Heart right ventricle (tissue), 16 donors: ENCODE measurements around the gene IL25. TPM values are rescaled to one million over a fixed set of nuclear protein-coding genes. Genes with fewer than 3 reads are reported as not detected.

ENCODE experiments used
- ATAC-seq, 8 donors: fragments of 200-7000 bp; cut with Tn5 transposase; one replicate each; pipeline ENCODE4 v1.9.1; 2020; ENCODE audit warnings: mild to moderate bottlenecking in 8 of 8, moderate library complexity in 8 of 8, moderate number of reproducible peaks in 1 of 8
- DNase-seq, 2 donors: peaks; one replicate each; pipeline ENCODE4 v3.0.0-alpha.2; 2020
- H3K27ac ChIP-seq, 10 donors: fragments of 200-600 bp; sonication (generic) in 2 of 10; one replicate each; pipeline versions ENCODE4 v1.5.0 to v1.8.0; 2020 to 2022; ENCODE audit warnings: mild to moderate bottlenecking in 3 of 10
- H3K27me3 ChIP-seq, 7 donors: fragments of 200-600 bp; one replicate each; pipeline ENCODE4 v1.8.0; 2021 to 2022; ENCODE audit warnings: mild to moderate bottlenecking in 2 of 7
- H3K36me3 ChIP-seq, 9 donors: fragments of 200-600 bp; sonication (generic) in 1 of 9; one replicate each; pipeline versions ENCODE4 v1.5.0 to v1.8.0; 2020 to 2022; ENCODE audit warnings: mild to moderate bottlenecking in 2 of 9
- H3K4me1 ChIP-seq, 9 donors: fragments of 200-600 bp; sonication (generic) in 1 of 9; one replicate each; pipeline versions ENCODE4 v1.5.0 to v1.8.0; 2020 to 2022; ENCODE audit warnings: mild to moderate bottlenecking in 4 of 9
- H3K4me3 ChIP-seq, 10 donors: fragments of 200-600 bp; sonication (generic) in 2 of 10; one replicate each; pipeline versions ENCODE4 v1.5.0 to v1.8.0; 2020 to 2022; ENCODE audit warnings: mild to moderate bottlenecking in 7 of 10, moderate library complexity in 2 of 10
- H3K9me3 ChIP-seq, 11 donors: fragments of 200-600 bp in 10 of 11; sonication (generic) in 2 of 11; one replicate each; pipeline versions ENCODE4 v1.5.0 to v1.8.0; 2013 to 2022; ENCODE audit warnings: mild to moderate bottlenecking in 2 of 11, control low read depth in 1 of 11, moderate library complexity in 1 of 11
- WGBS, 2 donors: extraction: QIAGEN DNeasy Blood & Tissue Kit; methylation state at CpG; one replicate each; pipeline ENCODE4 v1.1.7; 2013; ENCODE audit warnings: inconsistent platforms in 1 of 2; 5-methylcytosine and 5-hydroxymethylcytosine counted together
- intact Hi-C, 10 donors: fragments of 100-400 bp; cut with DNase I; formaldehyde crosslinking; loops; one replicate each; pipeline versions ENCODE4 v1.11.1 to v1.14.2; 2022
- polyA plus RNA-seq, 2 donors: library from polyadenylated mRNA; stranded (reverse); fragments of 200-250 nt; gene quantifications; one replicate each; pipeline ENCODE4 v1.2.3, GENCODE V29; 2013
- total RNA-seq, 10 donors: library from RNA; stranded (reverse); fragmentation: NEBNext Ultra II Directional in 3 of 10; extraction: Animal tissue kit (Norgen Biotek cat#: 25700) in 3 of 10; gene quantifications; one replicate each; pipeline versions ENCODE4 v1.2.1 to v1.2.4, GENCODE V29; 2021 to 2023
- TF ChIP-seq, protein P1 (sequence below), 9 donors: fragments of 200-600 bp; sonication (generic) in 2 of 9; IDR thresholded peaks; one replicate each; pipeline versions ENCODE4 v1.5.0 to v1.8.0; 2021 to 2022; ENCODE audit warnings: antibody characterized with exemption in 9 of 9, mild to moderate bottlenecking in 5 of 9, moderate library complexity in 1 of 9
- donor health status: Arrhythmogenic right ventricular cardiomyopathy.
- donor health status: ischemic (EF 13 %, LVEDD 7.1; RV severe dilation, severe dysfunction).
- donor health status: healthy with polysubstance abuse.
- donor health status: DM: no; HTN: yes; CAD: no.
- donor health status: DM: no; HTN: no; CAD: no.
- donor health status: ischemic (EF 25% LVEDD 6.9; RV normal size, moderate dysfunction).
- donor health status: ischemic (EF 25% LVEDD 5.7; RV mildly dilated, moderate dysfunction).
- donor health status: healthy.
- donor health status: DM: yes; HTN: yes; CAD: no.
- donor health status: Ischemic cardiomyopathy.
- donor health status: ischemic (EF 35%, LVEDD 5.7; RV mildly dilated, moderate dysfunction).
- donor health status: nonischemic (EF 11% LVEDD 7.7; RV severe dilation, severe dysfunction).
- donor health status: DM: yes; HTN: yes; CAD: no.
- donor health status: PGD.
- donor health status: ischemic (EF 29% LVEDD 5.4; RV normal size, mild dysfunction).
- donor health status: nonischemic (EF 23%, LVEDD 6.1; RV moderate dilation, normal function).

The IL25 gene
- total and polyA plus RNA-seq, 12 donors: 0.29 TPM; not detected in 11

DNA sequence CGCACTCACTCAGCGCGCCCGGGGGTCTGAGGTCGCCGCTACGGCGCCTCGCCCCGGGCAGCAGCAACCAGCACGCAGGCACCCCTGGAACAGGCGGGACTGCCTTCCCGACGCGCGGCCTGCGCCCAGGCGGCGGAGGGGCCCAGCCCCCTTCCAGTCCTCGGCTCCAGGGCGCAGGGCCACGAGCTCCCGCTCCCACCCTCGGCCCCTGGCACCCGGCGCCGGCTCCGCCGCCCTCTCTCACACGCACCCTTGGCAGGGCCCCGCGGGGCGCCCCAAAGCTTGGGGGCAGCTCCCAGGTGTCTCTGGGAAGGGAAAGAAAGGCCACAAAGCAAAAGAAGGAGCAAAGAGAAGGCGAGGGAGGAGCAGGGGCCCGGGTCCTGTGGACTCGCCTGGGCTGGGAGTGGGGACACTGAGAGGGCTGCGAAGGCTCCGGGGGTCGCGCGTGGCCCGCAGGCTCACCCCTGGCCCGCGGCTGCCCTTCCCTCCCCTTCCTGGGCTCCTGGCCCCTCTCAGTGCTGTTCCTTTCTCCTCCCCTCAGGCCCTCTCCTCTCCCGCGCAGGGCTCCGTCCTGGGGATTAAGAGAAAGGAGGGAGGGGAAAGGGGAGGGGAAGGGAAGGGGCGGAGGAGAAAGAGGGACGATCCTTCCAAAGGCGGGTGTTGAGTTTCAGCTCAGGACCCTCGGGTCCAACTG lies 6.7 kb upstream of the IL25 start:
- DNase-seq (peak; percentile 52 to 60), ATAC-seq (peak; percentile 51 to 81 (median 74))

DNA sequence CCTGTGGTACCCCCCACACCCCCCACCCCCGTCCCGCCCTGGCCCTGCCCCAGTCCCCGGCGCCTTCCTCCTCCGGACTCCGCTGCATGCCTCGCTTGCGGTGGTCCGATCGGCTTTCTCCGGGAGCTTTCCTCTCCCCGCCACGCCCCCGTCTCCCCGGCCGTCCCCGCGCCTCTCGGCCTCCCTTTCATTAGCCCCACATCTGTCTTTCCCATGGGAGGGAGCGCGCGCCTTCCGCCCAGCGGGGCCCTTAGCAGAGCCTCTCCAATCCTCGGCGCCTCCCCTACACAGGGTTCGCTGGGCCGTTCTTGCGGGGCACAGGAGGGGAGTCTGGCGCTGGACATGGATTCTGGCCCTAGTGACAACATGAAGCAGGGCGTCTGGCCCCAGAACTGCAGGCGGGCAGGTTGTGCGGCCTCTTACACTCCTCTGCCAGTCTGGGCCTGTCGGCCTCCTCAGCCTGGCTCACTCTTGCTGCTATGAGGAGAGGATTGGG lies 6.1 kb upstream of the IL25 start:
- H3K9me3 ChIP-seq: no peaks in the 10 kb centered on the region
- intact Hi-C loops: loop anchor here in 2 of 10 donors (5.0 kb wide), 2 partner anchors 39 to 104 kb away; no protein-coding TSS in a partner anchor
- 10 to 18% methylated on average over 34 of the region's 34 CpGs for WGBS, 2 donors
- peaks cover 0 to 22% (median 5%) of the 10 kb centered on the region in 9 donors for H3K4me1 ChIP-seq
- TF ChIP-seq, protein P1, sequence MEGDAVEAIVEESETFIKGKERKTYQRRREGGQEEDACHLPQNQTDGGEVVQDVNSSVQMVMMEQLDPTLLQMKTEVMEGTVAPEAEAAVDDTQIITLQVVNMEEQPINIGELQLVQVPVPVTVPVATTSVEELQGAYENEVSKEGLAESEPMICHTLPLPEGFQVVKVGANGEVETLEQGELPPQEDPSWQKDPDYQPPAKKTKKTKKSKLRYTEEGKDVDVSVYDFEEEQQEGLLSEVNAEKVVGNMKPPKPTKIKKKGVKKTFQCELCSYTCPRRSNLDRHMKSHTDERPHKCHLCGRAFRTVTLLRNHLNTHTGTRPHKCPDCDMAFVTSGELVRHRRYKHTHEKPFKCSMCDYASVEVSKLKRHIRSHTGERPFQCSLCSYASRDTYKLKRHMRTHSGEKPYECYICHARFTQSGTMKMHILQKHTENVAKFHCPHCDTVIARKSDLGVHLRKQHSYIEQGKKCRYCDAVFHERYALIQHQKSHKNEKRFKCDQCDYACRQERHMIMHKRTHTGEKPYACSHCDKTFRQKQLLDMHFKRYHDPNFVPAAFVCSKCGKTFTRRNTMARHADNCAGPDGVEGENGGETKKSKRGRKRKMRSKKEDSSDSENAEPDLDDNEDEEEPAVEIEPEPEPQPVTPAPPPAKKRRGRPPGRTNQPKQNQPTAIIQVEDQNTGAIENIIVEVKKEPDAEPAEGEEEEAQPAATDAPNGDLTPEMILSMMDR (IDR thresholded peaks at IDR 0.05): no peak
- H3K27me3 ChIP-seq: peaks cover 0 to 45% (median 18%) of the 10 kb centered on the region in 7 donors
- H3K36me3 ChIP-seq: no peaks in the 10 kb centered on the region
- DNase-seq (peak; percentile 73 to 79), ATAC-seq (peak; percentile 33 to 81 (median 58))
- peak overlapping the region; percentile 50 to 90 (median 86) for H3K27ac ChIP-seq
- peak overlapping the region in 9 of 10 donors; percentile 50 to 63 (median 59) for H3K4me3 ChIP-seq

More for the DNA sequence above, 6.7 kb upstream of the IL25 start:
- Histone ChIP-seq H3K27me3 (peaks cover 0 to 45% (median 18%) of the 10 kb centered on the region in 7 donors), H3K4me1 (peaks cover 0 to 22% (median 5%) of the 10 kb centered on the region in 9 donors), H3K4me3 (peak overlapping the region; percentile 26 to 63 (median 58)), H3K36me3 (no peaks in the 10 kb centered on the region), H3K9me3 (no peaks in the 10 kb centered on the region), H3K27ac (peak overlapping the region; percentile 50 to 90 (median 86))
- 1% methylated on average over 47 to 48 of the region's 51 CpGs for WGBS, 2 donors
- intact Hi-C loops: loop anchor here in 2 of 10 donors (5.0 kb wide), 2 partner anchors 39 to 104 kb away; no protein-coding TSS in a partner anchor
- TF ChIP-seq, protein P1 (IDR thresholded peaks at IDR 0.05): no peak

DNA sequence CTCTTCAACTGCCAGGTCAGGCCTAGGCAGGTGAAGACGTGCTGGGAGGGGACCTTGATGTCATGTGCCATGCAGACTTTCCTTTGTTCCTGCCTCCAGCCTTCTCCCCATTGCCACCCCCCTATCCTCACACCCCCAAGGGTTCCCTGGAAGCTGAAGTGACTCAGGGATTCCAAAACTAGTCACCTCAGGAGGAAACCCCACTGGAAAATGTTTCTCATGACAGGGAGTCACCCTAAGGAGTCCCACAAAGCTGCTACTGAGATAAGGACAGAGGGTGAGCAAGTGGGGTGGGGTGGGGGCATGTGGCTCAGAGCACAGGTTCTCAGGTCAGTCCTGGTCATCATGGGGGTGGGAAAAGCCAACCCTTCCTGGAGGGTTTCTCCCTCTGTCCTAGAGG lies 2.4 kb upstream of the IL25 start:
- TF ChIP-seq, protein P1 (IDR thresholded peaks at IDR 0.05): no peak
- H3K27me3 ChIP-seq: peaks cover 0 to 23% (median 9%) of the 10 kb centered on the region in 7 donors
- ATAC-seq (no peak), DNase-seq (no peak)
- 47 to 56% methylated on average over 1 of the region's 1 CpG for WGBS, 2 donors
- no peak overlapping the region for H3K27ac ChIP-seq
- intact Hi-C loops: loop anchor here in 3 of 10 donors (5.0 to 10.0 kb wide), 2 partner anchors 33 to 105 kb away; no protein-coding TSS in a partner anchor
- no peak overlapping the region for H3K4me3 ChIP-seq
- no peaks in the 10 kb centered on the region for H3K36me3 ChIP-seq
- H3K4me1 ChIP-seq: peaks cover 0 to 15% (median 0%) of the 10 kb centered on the region in 9 donors
- H3K9me3 ChIP-seq: no peaks in the 10 kb centered on the region

DNA sequence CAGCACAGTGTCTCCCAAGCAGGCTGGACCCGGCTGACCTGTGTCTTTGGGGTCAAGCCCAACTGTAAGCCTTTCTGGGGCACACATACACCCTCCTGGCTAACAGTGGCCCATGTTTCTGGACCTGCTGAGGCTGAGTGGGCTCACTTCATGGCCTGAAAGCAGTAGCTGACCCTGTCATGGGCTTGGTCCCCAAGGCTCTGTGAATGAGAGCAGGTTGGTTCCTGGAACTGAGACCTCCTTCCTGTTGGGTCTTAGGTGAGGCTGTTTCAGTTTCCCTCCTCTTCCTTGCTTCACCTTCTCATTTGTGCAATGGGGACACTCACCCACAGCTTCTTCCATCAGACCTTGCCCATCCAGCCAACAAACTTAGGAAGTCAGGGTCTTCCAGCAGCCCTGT lies 744 bp upstream of the IL25 start:
- WGBS, 2 donors: 90 to 100% methylated on average over 1 of the region's 1 CpG
- Histone ChIP-seq H3K9me3 (no peaks in the 10 kb centered on the region), H3K4me3 (no peak overlapping the region), H3K36me3 (no peaks in the 10 kb centered on the region), H3K27ac (no peak overlapping the region), H3K27me3 (peaks cover 0 to 6% (median 0%) of the 10 kb centered on the region in 7 donors), H3K4me1 (peaks cover 0 to 11% (median 0%) of the 10 kb centered on the region in 9 donors)
- TF ChIP-seq, protein P1 (IDR thresholded peaks at IDR 0.05): no peak
- ATAC-seq (no peak), DNase-seq (no peak)
- intact Hi-C loops: loop anchor here in 3 of 10 donors (5.0 to 10.0 kb wide), 2 partner anchors 35 to 107 kb away; no protein-coding TSS in a partner anchor
